OCI-LY7 (cell line): ENCODE measurements around the gene ZFYVE26. TPM values are rescaled to one million over a fixed set of nuclear protein-coding genes. Genes with fewer than 3 reads are reported as not detected.

Source experiments
- BruUV-seq: library from RNA; stranded (reverse); fragments of 400-500 nt; replicated peaks from 2 replicates; lab custom pipeline; 2021; lab: Mats Ljungman, UMichigan
- CTCF ChIA-PET: fragments of 300-600 bp; sonication (Branson Sonifier 250); formaldehyde crosslinking; loops from one replicate; lab custom pipeline; 2022; ENCODE audit warnings: antibody characterized with exemption; ENCODE audit not compliant: unreplicated experiment; lab: Charles Lee
- POLR2A ChIA-PET: fragments of 300-600 bp; sonication (Branson Sonifier 250); formaldehyde crosslinking; loops from one replicate; lab custom pipeline; 2022; ENCODE audit warnings: antibody characterized with exemption; lab: Charles Lee
- DNase-seq: peaks from one replicate; pipeline ENCODE4 v3.0.0-alpha.2; 2015; ENCODE audit warnings: low spot score
- H2AFZ ChIP-seq: fragments of 200-600 bp; sonication (generic), shearing (Covaris generic); 2 replicates; pipeline ENCODE4 v1.6.1; 2014; ENCODE audit warnings: mild to moderate bottlenecking, antibody characterized with exemption, low read length, moderate library complexity
- H3K27ac ChIP-seq: fragments of 200-600 bp; sonication (generic); 2 replicates; pipeline ENCODE4 v1.5.1; 2014; ENCODE audit warnings: mixed run types, low read depth, mild to moderate bottlenecking, moderate library complexity, low read length, inconsistent platforms; ENCODE audit not compliant: poor library complexity, severe bottlenecking
- H3K36me3 ChIP-seq: fragments of 200-600 bp; sonication (generic); 2 replicates; pipeline ENCODE4 v1.6.1; 2014; ENCODE audit warnings: mild to moderate bottlenecking, antibody characterized with exemption, low read length, moderate library complexity, mixed read lengths; ENCODE audit not compliant: insufficient read depth
- H3K4me1 ChIP-seq: fragments of 200-600 bp; sonication (generic); 2 replicates; pipeline ENCODE4 v1.5.1; 2014; ENCODE audit warnings: mild to moderate bottlenecking, low read length; ENCODE audit not compliant: insufficient read depth, poor library complexity, severe bottlenecking
- H3K4me2 ChIP-seq: fragments of 200-600 bp; sonication (generic); 2 replicates; pipeline ENCODE4 v1.6.1; 2014; ENCODE audit warnings: mild to moderate bottlenecking, low read length
- H3K4me3 ChIP-seq: fragments of 200-600 bp; sonication (generic); 2 replicates; pipeline ENCODE4 v1.5.1; 2014; ENCODE audit warnings: mild to moderate bottlenecking, low read depth, low read length; ENCODE audit not compliant: poor library complexity, severe bottlenecking
- H3K79me2 ChIP-seq: fragments of 200-600 bp; sonication (generic); 2 replicates; pipeline ENCODE4 v1.6.1; 2016; ENCODE audit warnings: low read depth, mild to moderate bottlenecking, low read length, moderate library complexity, mixed read lengths; ENCODE audit not compliant: insufficient read depth
- H3K9me2 ChIP-seq: fragments of 200-600 bp; sonication (generic); 2 replicates; pipeline ENCODE4 v1.6.1; 2016; ENCODE audit warnings: mild to moderate bottlenecking, low read length, mixed read lengths; ENCODE audit not compliant: insufficient read depth
- H3K9me3 ChIP-seq: fragments of 200-600 bp; sonication (generic); 2 replicates; pipeline ENCODE4 v1.6.1; 2014; ENCODE audit warnings: mild to moderate bottlenecking, mixed run types, low read length, mixed read lengths
- H4K20me1 ChIP-seq: fragments of 200-600 bp; sonication (generic); 2 replicates; pipeline ENCODE4 v1.6.1; 2014; ENCODE audit warnings: mild to moderate bottlenecking, antibody characterized with exemption, low read length, moderate library complexity, mixed read lengths; ENCODE audit not compliant: insufficient read depth
- EZH2phosphoT487 ChIP-seq: fragments of 200-600 bp; sonication (generic); IDR thresholded peaks from 2 replicates; pipeline ENCODE4 v1.6.1; 2018; ENCODE audit warnings: low read depth, borderline replicate concordance, mild to moderate bottlenecking, mixed run types, antibody characterized with exemption, low read length, moderate library complexity, mixed read lengths
- intact Hi-C: fragments of 100-400 bp; cut with micrococcal nuclease; formaldehyde crosslinking; loops from one replicate; pipeline ENCODE4 v1.10.0; 2022; ENCODE audit not compliant: unreplicated experiment
- total RNA-seq, 2 experiments: library from RNA; depleted of rRNA in 1 of 2; stranded (reverse); fragments of >200 nt in 1 of 2; shearing (Covaris generic) in 1 of 2; gene quantifications; 2 replicates each; pipeline ENCODE4 v1.2.3, GENCODE V29; 2014 to 2022
- TF ChIP-seq, protein P1 (sequence below): fragments of 200-600 bp; sonication (generic); conservative IDR thresholded peaks from 2 replicates; pipeline ENCODE4 v1.5.1; 2014; ENCODE audit warnings: mild to moderate bottlenecking, antibody characterized with exemption, low read length, moderate library complexity, mixed read lengths

The ZFYVE26 gene
- total RNA-seq, 2 experiments from 2014 or later: 12.0 to 22.8 TPM

DNA sequence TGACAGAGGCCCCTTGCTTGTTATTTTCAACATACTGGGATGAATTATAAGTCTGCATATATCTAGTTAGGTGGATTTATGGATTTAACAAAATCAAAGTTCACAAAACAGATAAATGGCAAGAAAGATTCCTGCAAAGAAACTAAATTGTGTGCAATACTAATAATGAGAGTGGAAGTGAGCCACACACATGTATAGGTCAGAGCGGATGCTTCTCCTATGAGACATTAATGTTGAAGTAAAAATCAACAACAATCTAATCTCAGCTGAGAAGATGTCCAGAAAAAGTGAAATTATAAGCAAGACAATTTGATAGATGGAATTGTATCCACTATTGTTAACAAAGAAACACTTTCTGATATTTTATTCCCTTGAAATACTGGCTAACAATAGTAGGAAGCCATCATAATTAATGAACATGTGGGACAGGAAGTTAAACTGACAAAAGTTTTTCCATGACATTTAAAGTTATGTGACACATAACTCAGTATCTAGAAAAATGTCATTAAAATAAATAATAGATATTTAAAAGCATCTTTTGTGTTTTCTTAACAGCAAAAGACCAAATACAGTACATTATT lies 42.9 kb upstream of the ZFYVE26 start:
- no peak overlapping the region for H3K4me3 ChIP-seq
- 0 out of 2 replicates have a peak, but pooled peaks cover under 1% of the 10 kb centered on the region for H3K36me3 ChIP-seq
- no peaks in the 10 kb centered on the region for H3K79me2 ChIP-seq
- H3K27ac ChIP-seq: no peak overlapping the region
- ChIA-PET POLR2A (interaction anchor here (0.6 to 1.2 kb wide), 2 partner anchors 24 to 707 kb away, joined by 4 to 5 read pairs; no protein-coding TSS in a partner anchor), CTCF (no interaction called here)
- H2AFZ ChIP-seq: no peak overlapping the region
- no peak for TF ChIP-seq EZH2phosphoT487
- TF ChIP-seq, protein P1, sequence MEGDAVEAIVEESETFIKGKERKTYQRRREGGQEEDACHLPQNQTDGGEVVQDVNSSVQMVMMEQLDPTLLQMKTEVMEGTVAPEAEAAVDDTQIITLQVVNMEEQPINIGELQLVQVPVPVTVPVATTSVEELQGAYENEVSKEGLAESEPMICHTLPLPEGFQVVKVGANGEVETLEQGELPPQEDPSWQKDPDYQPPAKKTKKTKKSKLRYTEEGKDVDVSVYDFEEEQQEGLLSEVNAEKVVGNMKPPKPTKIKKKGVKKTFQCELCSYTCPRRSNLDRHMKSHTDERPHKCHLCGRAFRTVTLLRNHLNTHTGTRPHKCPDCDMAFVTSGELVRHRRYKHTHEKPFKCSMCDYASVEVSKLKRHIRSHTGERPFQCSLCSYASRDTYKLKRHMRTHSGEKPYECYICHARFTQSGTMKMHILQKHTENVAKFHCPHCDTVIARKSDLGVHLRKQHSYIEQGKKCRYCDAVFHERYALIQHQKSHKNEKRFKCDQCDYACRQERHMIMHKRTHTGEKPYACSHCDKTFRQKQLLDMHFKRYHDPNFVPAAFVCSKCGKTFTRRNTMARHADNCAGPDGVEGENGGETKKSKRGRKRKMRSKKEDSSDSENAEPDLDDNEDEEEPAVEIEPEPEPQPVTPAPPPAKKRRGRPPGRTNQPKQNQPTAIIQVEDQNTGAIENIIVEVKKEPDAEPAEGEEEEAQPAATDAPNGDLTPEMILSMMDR: no peak
- BruUV-seq: no TSS peak
- intact Hi-C loops: no loop called here
- no peaks in the 10 kb centered on the region for H3K9me3 ChIP-seq
- DNase-seq: no peak
- H3K4me2 ChIP-seq: no peak overlapping the region
- no peaks in the 10 kb centered on the region for H3K9me2 ChIP-seq
- H3K4me1 ChIP-seq: no peaks in the 10 kb centered on the region
- H4K20me1 ChIP-seq: no peaks in the 10 kb centered on the region

DNA sequence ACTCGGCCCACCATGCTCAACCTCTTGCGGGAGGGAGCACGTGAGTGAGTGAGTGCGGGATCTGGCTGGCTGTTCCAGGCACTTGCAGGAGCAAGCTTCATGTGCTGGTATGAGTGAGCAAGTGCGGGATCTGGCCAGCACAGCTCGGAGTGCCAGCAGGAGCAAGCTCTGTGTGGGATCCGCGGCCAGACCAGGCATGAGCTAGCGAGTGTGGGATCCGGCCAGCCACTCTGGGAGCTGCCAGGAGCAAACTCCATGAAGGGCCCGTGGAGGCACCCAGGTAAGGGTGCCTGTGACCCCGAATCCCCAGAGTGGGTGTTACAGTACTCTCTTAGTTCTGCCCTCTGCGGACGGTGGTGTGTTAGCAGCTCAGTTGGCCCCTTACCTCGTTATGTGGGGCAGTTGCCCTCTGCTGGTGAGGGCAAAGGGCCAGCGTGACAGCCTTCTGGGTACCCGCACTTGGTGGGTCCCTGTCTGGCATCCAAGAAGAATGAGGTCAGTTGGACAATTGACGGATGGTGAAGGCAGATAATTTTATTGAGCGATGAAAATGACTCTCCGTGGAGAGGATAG lies 41.5 kb upstream of the ZFYVE26 start:
- H3K9me3 ChIP-seq: no peaks in the 10 kb centered on the region
- TF ChIP-seq EZH2phosphoT487: no peak
- TF ChIP-seq, protein P1: no peak
- H3K27ac ChIP-seq: no peak overlapping the region
- no peak overlapping the region for H3K4me3 ChIP-seq
- no peaks in the 10 kb centered on the region for H3K4me1 ChIP-seq
- H2AFZ ChIP-seq: no peak overlapping the region
- DNase-seq: no peak
- no TSS peak for BruUV-seq
- CTCF ChIA-PET: no interaction called here
- H3K79me2 ChIP-seq: no peaks in the 10 kb centered on the region
- no peaks in the 10 kb centered on the region for H3K9me2 ChIP-seq
- intact Hi-C loops: no loop called here
- no peak overlapping the region for H3K4me2 ChIP-seq
- 0 out of 2 replicates have a peak, but pooled peaks cover 7% of the 10 kb centered on the region for H3K36me3 ChIP-seq
- POLR2A ChIA-PET: interaction anchor here (1.2 kb wide), 1 partner anchor 708 kb away, joined by 4 read pairs; no protein-coding TSS in a partner anchor
- H4K20me1 ChIP-seq: no peaks in the 10 kb centered on the region

DNA sequence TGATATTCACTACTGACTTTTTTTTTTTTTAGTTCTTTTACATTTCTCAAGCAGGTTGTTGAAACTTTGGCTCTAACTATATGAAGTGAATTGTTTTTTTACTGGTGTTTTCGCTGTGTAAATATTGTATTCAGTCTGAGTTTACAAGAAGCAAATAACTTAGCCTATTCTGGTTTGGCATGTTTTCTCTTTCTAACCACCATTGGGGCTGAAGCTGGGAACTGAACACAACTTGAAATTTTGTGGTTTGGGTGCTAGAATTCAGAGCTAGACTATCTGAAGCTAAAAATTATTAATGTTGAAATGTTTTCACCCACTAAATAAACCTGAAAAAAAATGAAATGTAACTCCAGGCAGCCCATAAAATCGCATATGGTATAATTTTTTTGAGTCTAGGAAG lies 40.4 kb upstream of the ZFYVE26 start:
- H3K36me3 ChIP-seq: 0 out of 2 replicates have a peak, but pooled peaks cover 7% of the 10 kb centered on the region
- POLR2A ChIA-PET: interaction anchor here (0.5 to 0.9 kb wide), 4 partner anchors 48 to 1714 kb away, joined by 3 to 6 read pairs (median 4); no protein-coding TSS in a partner anchor
- no peaks in the 10 kb centered on the region for H3K4me1 ChIP-seq
- H3K9me2 ChIP-seq: no peaks in the 10 kb centered on the region
- no TSS peak for BruUV-seq
- CTCF ChIA-PET: no interaction called here
- DNase-seq: no peak
- H3K4me2 ChIP-seq: no peak overlapping the region
- H3K27ac ChIP-seq: no peak overlapping the region
- no peak overlapping the region for H3K4me3 ChIP-seq
- H2AFZ ChIP-seq: no peak overlapping the region
- intact Hi-C loops: no loop called here
- no peak for TF ChIP-seq EZH2phosphoT487
- TF ChIP-seq, protein P1: no peak
- no peaks in the 10 kb centered on the region for H3K9me3 ChIP-seq
- H3K79me2 ChIP-seq: no peaks in the 10 kb centered on the region
- no peaks in the 10 kb centered on the region for H4K20me1 ChIP-seq
